Skeletal muscle tissue (tissue), 4 donors: ENCODE measurements around the gene PRKCSH. TPM values are rescaled to one million over a fixed set of nuclear protein-coding genes. Genes with fewer than 3 reads are reported as not detected.

ENCODE experiments used
- H3K27ac ChIP-seq: one replicate; pipeline ENCODE4 v1.7.0; 2013; ENCODE audit warnings: mild to moderate bottlenecking, low read depth, low read length, inconsistent platforms
- H3K27me3 ChIP-seq, 3 donors: one replicate each; pipeline ENCODE4 v1.7.0; 2013; ENCODE audit warnings: low read length in 3 of 3; ENCODE audit not compliant: control insufficient read depth in 3 of 3, insufficient read depth in 3 of 3
- H3K36me3 ChIP-seq, 3 donors: one replicate each; pipeline ENCODE4 v1.7.0; 2013; ENCODE audit warnings: low read length in 3 of 3; ENCODE audit not compliant: control insufficient read depth in 3 of 3, insufficient read depth in 3 of 3
- H3K4me1 ChIP-seq, 3 donors: one replicate each; pipeline ENCODE4 v1.7.0; 2013; ENCODE audit warnings: low read length in 3 of 3, mild to moderate bottlenecking in 3 of 3; ENCODE audit not compliant: control insufficient read depth in 3 of 3, insufficient read depth in 3 of 3
- H3K4me3 ChIP-seq, 3 donors: one replicate each; pipeline ENCODE4 v1.7.0; 2013; ENCODE audit warnings: low read length in 3 of 3
- H3K9ac ChIP-seq, 3 donors: one replicate each; pipeline ENCODE4 v1.7.0; 2013; ENCODE audit warnings: low read length in 3 of 3, mild to moderate bottlenecking in 3 of 3, moderate library complexity in 2 of 3, low read depth in 1 of 3
- H3K9me3 ChIP-seq, 3 donors: one replicate each; pipeline ENCODE4 v1.7.0; 2013; ENCODE audit warnings: low read length in 3 of 3; ENCODE audit not compliant: control insufficient read depth in 3 of 3
- total RNA-seq: library from RNA; depleted of rRNA; stranded (reverse); fragments of >200 nt; gene quantifications from one replicate; pipeline ENCODE4 v1.2.3, GENCODE V29; 2014
- donor health status: Osteomylitis.

Gene PRKCSH, protein sequence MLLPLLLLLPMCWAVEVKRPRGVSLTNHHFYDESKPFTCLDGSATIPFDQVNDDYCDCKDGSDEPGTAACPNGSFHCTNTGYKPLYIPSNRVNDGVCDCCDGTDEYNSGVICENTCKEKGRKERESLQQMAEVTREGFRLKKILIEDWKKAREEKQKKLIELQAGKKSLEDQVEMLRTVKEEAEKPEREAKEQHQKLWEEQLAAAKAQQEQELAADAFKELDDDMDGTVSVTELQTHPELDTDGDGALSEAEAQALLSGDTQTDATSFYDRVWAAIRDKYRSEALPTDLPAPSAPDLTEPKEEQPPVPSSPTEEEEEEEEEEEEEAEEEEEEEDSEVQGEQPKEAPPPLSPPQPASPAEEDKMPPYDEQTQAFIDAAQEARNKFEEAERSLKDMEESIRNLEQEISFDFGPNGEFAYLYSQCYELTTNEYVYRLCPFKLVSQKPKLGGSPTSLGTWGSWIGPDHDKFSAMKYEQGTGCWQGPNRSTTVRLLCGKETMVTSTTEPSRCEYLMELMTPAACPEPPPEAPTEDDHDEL
- total RNA-seq: 67.8 TPM

DNA sequence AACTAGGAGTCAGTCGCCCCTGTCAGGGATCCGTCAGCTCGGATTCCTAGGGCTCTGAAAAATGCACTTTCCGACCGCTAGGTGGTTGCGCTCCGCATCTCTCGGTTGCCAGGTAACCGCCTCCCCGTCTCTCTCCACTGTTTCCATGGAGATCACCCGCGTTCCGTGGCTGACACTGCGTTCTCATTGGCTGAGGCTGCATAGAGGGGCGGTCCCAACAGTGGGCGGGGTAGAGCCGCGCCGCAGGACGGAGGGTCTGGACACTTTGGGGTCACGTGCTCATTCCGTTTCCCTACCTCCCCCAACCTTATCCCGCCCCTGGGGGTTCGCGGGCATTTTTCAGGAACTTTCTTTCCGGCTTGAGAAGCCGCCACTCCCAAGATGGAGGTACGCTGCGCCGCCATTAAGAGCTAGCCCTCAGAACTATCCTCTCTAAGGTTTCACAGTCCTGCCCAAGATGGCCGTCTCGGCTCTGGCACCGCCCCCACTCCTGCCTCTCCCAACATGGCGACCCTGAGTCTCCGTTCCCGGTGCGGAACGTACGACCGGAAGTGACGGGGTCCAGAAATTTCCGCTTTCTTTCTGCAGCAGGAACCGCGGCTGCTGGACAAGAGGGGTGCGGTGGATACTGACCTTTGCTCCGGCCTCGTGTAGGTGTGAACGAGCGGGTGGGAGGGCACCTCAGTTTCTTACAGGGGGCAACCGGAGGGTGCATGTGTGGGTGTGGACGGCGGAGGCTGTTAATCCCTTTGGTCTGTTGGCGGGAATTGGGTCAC, at the start of gene PRKCSH, which contains the start of gene ODAD3:
PRKCSH (plus strand) TSS at position 579 of the 776 bp plus-strand sequence. CDS start 483 bp downstream, outside the sequence.
ODAD3 (minus strand) TSS at position 65 of the 776 bp plus-strand sequence. CDS start 105 bp downstream, outside the sequence.
- H3K27me3 ChIP-seq: peaks cover 0 to 6% (median 0%) of the 10 kb centered on the region in 3 donors
- H3K9me3 ChIP-seq: no peaks in the 10 kb centered on the region
- H3K4me3 ChIP-seq: peak within 1 kb of the TSS; percentile 97 to 99 (median 99)
- H3K9ac ChIP-seq: peak within 1 kb of the TSS; percentile 72 to 91 (median 91)
- H3K27ac ChIP-seq: peak within 1 kb of the TSS; percentile 70
- peaks cover 16 to 23% (median 20%) of the 10 kb centered on the region in 3 donors for H3K36me3 ChIP-seq
- peaks cover 16 to 21% (median 17%) of the 10 kb centered on the region in 3 donors for H3K4me1 ChIP-seq

DNA sequence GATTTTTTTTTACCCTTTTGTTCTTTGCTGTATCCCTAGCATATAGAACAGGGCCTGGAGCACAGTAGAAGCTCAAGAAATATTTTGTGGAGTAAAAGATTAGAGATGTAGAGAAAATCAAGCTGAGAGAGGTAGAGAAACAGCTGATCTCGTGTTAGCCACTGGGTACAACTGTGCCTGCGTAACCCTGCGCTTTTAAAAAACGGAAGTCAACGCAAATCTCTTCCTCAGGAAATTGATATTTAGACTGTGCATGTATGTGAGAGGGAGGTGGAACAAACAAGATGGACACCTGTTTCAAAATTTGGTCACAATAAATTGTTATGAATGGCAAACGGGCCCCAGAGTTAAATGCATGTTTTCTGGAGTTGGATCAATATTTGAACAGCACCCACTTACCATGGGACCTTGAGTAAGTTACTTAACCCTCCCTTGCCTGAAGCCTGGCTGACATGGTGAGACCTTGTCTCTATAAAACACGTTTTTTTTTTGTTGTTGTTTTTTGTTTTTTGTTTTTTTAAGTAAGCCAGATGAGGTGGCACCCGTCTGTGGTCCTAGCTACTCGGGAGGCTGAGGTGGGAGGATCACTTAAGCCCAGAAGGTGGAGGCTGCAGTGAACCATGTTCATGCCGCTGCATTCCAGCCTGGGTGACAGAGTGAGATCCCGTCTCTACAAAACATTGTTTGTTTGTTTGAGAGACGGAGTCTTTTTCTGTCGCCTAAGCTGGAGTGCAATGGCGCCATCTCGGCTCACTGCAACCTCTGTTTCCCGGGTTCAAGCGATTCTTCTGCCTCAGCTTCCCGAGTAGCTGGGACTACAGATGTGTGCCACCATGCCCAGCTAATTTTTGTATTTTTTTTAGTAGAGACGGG, 48.0 kb upstream of the PRKCSH start:
- H3K4me1 ChIP-seq: peaks cover 0 to 4% (median 2%) of the 10 kb centered on the region in 3 donors
- no peak overlapping the region for H3K27ac ChIP-seq
- H3K36me3 ChIP-seq: no peaks in the 10 kb centered on the region
- no peak overlapping the region for H3K9ac ChIP-seq
- H3K4me3 ChIP-seq: no peak overlapping the region
- H3K9me3 ChIP-seq: peaks cover 0 to 2% (median 0%) of the 10 kb centered on the region in 3 donors
- peaks cover 10 to 20% (median 15%) of the 10 kb centered on the region in 3 donors for H3K27me3 ChIP-seq

DNA sequence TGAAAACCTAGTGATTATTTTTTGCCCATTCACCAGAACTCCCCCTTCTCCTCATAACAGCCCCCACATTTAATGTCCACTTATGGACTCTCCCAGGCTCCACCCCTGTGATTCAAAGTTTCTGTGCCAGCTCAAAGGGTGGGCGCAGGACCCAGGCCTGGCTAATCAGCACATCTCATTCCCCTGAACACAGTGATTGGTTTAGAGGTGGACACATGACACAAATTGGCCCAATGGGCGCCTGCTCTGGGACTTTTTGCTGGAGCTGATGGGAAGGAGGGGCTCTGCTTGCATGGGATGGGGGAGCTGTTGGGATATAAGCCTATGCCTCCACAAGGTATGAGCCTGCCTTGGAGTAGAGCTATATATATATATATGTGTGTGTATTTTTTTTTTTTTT, 45.1 kb upstream of the PRKCSH start:
- no peaks in the 10 kb centered on the region for H3K4me1 ChIP-seq
- no peak overlapping the region for H3K4me3 ChIP-seq
- H3K9ac ChIP-seq: no peak overlapping the region
- peaks cover 0 to 2% (median 0%) of the 10 kb centered on the region in 3 donors for H3K9me3 ChIP-seq
- peaks cover 3 to 8% (median 8%) of the 10 kb centered on the region in 3 donors for H3K27me3 ChIP-seq
- no peak overlapping the region for H3K27ac ChIP-seq
- H3K36me3 ChIP-seq: no peaks in the 10 kb centered on the region

DNA sequence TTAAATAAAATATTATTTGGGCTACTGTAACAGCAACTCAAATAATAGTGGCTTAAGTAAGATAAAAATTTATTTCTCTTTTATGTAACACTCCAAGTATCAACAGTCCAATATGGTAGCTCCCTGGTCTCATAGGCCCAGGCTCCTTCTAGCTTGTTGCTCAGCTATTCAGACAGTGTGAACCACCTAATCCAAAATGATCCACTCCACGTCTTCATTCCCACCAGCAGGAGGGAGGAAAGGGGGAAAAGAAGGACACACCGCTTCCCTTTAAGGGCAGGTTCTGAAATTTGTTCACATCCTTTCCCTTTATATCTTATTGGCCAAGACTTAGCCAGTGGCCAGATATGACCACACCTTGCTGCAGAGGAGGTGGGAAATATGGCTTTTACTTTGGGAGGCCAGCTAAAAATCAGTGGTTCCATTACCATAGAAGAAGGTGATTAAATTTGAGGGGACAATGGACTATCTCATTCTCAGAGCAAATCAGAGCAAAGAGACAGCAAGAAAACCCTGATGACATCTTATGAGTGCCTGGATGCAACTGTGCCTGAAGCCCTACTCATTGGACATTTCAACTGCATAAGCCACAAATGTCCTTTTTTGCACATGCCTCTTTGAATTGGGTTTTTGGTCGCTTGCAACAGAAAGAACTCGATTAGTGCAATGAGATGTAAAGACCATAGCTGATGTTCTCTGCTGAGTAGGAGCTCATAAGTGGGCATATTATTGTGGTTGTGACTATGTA, 44.3 kb upstream of the PRKCSH start:
- Histone ChIP-seq H3K4me1 (no peaks in the 10 kb centered on the region), H3K36me3 (no peaks in the 10 kb centered on the region), H3K27me3 (peaks cover 3 to 8% (median 8%) of the 10 kb centered on the region in 3 donors), H3K27ac (no peak overlapping the region), H3K9ac (no peak overlapping the region), H3K4me3 (no peak overlapping the region), H3K9me3 (peaks cover 0 to 2% (median 0%) of the 10 kb centered on the region in 3 donors)

DNA sequence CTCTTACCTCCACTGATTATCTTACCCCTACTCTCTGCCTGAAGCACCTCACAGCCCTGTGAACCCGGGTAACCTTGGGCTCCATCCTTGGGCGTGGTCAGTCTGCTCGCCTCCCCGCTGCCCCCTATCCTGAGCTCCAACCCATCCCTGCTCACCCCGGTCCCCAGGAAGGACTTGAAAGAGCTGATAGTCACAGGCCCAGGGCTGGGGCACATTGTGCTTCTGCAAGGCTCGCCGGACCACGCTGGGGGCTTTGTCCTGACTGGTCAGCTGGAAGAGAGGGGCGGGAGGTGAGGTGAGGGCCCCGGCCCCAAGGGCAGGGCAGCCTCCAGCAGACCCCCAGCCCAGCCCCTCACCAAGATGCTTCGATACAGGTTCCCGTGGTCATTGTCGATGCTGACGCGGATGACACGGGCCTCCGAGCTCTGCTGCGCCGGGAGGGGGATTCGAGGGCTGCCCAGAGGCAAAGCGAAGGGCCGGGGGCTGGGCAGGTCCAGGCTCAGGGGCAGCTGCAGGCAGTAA, 38.3 kb upstream of the PRKCSH start:
- no peaks in the 10 kb centered on the region for H3K36me3 ChIP-seq
- no peak overlapping the region for H3K4me3 ChIP-seq
- H3K27me3 ChIP-seq: peaks cover 3 to 8% (median 8%) of the 10 kb centered on the region in 3 donors
- H3K4me1 ChIP-seq: no peaks in the 10 kb centered on the region
- no peak overlapping the region for H3K27ac ChIP-seq
- no peak overlapping the region for H3K9ac ChIP-seq
- no peaks in the 10 kb centered on the region for H3K9me3 ChIP-seq

DNA sequence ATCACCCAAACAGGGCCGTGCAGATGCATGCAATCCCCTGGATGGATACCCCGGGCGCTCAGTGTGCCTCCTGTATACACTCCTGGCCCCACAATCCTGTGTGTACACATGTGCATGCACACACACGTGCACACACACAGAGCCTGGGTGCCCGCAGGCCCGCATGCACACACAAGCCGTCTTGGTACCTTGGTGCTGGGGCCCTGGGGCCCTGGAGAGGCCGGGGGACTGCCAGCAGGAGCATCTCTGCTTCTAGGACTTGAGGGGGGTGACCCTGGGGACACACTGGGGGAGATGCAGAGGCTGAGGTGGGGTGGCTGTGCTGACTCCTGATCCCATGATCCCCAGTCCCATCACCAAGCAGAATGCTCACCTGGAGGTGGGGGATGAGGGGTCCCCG, 35.8 kb upstream of the PRKCSH start:
- H3K4me1 ChIP-seq: no peaks in the 10 kb centered on the region

DNA sequence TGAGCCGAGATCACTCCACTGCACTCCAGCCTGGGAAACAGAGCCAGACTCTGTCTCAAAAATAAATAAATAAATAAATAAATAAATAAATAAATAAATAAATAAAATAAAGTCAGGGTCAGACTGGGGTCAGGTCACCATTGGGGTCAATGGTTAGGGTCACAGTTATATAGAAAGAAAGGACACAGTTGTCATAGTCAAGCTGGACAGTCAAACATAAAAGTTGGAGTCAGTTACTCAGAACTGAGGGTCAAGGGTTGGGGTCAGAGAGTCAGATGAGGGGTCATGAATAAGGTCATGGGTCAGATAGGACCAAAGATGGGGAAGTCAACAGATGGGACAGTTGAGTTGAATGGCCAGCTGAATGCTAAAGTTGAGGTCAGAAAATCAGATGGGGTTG, 34.6 kb upstream of the PRKCSH start:
- Histone ChIP-seq H3K9me3 (no peaks in the 10 kb centered on the region), H3K9ac (no peak overlapping the region), H3K4me3 (no peak overlapping the region), H3K27ac (no peak overlapping the region), H3K4me1 (no peaks in the 10 kb centered on the region), H3K27me3 (no peaks in the 10 kb centered on the region), H3K36me3 (no peaks in the 10 kb centered on the region)

More for the DNA sequence above, 35.8 kb upstream of the PRKCSH start:
- no peak overlapping the region for H3K27ac ChIP-seq
- no peak overlapping the region for H3K9ac ChIP-seq
- no peaks in the 10 kb centered on the region for H3K9me3 ChIP-seq
- no peaks in the 10 kb centered on the region for H3K36me3 ChIP-seq
- H3K4me3 ChIP-seq: no peak overlapping the region
- peaks cover 0 to 3% (median 2%) of the 10 kb centered on the region in 3 donors for H3K27me3 ChIP-seq

DNA sequence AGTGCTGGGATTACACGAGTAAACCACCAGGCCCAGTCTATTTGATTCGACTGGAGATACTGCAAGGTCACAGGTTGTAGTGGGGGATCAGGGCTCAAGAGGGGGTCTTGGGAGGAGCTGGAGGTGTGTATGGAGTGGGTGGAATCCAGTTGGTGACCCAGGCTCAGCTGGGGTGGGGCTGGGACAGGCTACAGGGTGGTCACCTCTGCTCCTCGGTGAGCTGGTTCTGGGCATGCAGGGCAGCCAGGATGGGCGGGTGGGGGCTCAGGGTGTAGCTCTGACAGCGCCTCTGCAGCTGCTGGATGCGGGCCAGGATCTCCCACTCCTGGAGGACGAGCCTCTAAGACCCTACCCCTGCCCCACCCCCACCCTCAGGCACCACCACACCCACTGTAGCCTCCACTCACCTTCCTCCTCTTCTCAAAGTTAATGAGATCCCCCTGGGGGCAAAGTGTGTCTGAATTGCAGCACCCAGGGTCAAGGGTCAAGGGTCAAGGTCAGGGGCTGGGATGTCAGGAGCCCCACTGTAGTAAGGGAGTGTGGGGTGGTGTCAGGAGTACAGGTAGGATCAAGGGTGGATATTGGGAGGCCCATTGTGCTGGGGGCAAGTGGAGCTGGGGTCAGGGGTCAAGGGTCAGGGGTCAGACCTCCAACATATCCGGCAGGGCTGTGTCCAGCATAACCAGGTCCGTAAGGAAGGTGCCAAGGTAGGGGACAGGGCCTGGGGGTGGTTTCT, 33.5 kb upstream of the PRKCSH start:
- Histone ChIP-seq H3K27ac (no peak overlapping the region), H3K9ac (no peak overlapping the region), H3K27me3 (peaks cover 3 to 7% (median 5%) of the 10 kb centered on the region in 3 donors), H3K4me3 (no peak overlapping the region), H3K9me3 (no peaks in the 10 kb centered on the region), H3K36me3 (no peaks in the 10 kb centered on the region), H3K4me1 (no peaks in the 10 kb centered on the region)
